ENCODE data around the gene CLCN7.

The CLCN7 gene

DNA sequence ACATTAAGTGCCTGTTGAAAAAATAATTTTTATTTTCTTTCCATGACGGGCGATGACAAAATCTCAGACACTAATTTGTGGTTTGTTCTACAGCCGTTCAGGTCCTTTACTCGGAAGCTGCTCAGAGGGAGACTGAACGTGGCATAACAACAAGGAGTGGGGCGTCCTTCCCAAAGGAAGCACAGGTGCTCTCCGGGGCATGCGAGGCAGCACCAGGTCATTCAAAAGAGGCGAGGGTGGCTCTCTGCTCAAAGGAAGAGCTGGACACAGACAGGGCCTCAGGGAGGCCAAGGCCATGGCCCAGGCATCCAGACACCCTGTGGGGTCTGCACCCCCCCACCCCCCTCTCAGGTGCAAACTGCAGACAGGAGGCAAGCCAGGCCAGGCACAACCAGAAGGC lies 76.5 kb downstream of the CLCN7 start:
- no peak for TF ChIP-seq ZFX (IDR thresholded peaks at IDR 0.05)
- TF ChIP-seq, protein P1, sequence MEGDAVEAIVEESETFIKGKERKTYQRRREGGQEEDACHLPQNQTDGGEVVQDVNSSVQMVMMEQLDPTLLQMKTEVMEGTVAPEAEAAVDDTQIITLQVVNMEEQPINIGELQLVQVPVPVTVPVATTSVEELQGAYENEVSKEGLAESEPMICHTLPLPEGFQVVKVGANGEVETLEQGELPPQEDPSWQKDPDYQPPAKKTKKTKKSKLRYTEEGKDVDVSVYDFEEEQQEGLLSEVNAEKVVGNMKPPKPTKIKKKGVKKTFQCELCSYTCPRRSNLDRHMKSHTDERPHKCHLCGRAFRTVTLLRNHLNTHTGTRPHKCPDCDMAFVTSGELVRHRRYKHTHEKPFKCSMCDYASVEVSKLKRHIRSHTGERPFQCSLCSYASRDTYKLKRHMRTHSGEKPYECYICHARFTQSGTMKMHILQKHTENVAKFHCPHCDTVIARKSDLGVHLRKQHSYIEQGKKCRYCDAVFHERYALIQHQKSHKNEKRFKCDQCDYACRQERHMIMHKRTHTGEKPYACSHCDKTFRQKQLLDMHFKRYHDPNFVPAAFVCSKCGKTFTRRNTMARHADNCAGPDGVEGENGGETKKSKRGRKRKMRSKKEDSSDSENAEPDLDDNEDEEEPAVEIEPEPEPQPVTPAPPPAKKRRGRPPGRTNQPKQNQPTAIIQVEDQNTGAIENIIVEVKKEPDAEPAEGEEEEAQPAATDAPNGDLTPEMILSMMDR (conservative IDR thresholded peaks at IDR 0.05): no peak

DNA sequence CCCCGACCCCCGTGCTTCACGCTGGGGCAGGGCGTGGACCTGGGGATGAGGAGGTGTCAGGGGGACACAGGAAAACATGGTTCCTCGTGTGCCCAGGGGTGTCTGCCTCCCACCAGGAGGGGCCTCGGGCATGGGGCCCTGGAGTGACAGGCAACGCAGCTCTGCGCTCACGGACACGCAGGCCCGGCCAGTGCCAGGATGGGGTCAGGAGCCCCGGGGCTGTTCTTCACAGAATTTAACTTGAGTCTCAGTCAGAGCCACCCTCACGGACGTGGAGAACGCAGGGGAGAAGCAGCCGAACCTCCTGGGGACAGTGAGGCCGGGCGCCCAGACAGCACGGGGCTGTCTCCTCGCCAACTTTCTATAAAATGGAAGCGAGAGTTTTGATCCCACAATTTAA lies 77.0 kb downstream of the CLCN7 start:
- TF ChIP-seq ZFX (IDR thresholded peaks at IDR 0.05): no peak
- TF ChIP-seq, protein P1 (conservative IDR thresholded peaks at IDR 0.05): no peak
- H3K27ac ChIP-seq: no peak overlapping the region

More for the DNA sequence above, 76.5 kb downstream of the CLCN7 start:
- H3K27ac ChIP-seq: no peak overlapping the region

DNA sequence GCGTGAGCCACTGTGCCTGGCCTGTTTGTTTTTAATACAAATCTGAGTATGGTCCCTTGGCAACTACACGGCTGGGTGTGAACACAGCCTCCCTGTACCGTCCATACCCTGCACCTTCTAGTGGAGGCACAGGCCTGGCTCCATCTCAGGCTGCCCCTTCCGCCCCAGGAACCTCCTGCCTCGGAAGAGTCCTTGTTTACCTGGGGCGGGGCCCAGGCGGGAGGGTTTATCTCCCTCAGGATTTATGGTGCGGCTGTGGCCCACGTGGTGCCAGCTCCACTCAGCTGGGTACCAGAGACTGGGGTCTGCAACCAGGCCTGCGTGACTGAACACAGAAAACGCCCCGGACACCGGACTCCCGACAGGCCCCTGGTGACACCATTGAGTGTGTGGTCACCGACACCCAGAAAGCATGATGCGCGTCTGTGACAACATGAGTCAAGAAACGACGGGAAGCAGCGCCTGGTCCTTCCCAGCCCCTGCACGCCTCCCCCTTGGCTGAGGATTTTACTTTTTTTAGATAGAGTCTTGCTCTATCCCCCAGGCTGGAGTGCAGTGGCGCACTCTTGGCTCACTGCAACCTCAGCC lies 79.3 kb downstream of the CLCN7 start:
- TF ChIP-seq, protein P1 (conservative IDR thresholded peaks at IDR 0.05): no peak
- TF ChIP-seq ZFX (IDR thresholded peaks at IDR 0.05): no peak
- H3K27ac ChIP-seq: no peak overlapping the region

All from C4-2B (cell line).